ENCODE results near the gene ATXN3.

DNA sequence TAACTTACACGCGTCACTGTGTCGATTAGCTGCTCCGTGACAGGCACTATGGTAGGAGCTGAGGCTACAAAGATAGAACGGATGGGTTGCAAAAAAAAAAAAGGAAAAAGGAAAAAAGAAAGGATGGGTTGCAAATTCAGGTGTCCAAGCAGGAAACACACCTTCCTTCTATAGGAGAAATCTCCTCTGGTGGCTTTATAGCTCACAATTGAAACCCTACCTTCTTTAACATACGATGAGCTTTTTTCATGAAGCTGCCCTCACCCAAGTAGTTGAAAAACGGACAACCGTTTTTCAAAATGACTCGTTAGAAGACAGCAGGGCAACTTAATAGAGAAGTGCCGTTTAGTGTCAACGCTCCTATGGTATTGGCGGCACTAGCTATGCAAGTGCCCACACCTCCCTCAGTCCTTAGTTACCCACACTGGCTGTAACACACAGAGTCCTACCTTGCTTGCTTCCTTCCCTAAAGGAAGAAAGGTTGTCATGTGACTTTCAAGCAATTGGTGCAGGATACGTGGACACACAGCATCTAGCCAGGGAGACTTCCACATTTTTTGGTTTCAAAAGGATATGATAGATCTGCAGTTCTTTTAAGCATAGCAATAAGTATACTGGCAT is 65.8 kb downstream of the ATXN3 start:
- TF ChIP-seq, protein P1, sequence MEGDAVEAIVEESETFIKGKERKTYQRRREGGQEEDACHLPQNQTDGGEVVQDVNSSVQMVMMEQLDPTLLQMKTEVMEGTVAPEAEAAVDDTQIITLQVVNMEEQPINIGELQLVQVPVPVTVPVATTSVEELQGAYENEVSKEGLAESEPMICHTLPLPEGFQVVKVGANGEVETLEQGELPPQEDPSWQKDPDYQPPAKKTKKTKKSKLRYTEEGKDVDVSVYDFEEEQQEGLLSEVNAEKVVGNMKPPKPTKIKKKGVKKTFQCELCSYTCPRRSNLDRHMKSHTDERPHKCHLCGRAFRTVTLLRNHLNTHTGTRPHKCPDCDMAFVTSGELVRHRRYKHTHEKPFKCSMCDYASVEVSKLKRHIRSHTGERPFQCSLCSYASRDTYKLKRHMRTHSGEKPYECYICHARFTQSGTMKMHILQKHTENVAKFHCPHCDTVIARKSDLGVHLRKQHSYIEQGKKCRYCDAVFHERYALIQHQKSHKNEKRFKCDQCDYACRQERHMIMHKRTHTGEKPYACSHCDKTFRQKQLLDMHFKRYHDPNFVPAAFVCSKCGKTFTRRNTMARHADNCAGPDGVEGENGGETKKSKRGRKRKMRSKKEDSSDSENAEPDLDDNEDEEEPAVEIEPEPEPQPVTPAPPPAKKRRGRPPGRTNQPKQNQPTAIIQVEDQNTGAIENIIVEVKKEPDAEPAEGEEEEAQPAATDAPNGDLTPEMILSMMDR (tag by site-specific recombination; IDR thresholded peaks at IDR 0.05), result no peak
- TF ChIP-seq, protein P2, sequence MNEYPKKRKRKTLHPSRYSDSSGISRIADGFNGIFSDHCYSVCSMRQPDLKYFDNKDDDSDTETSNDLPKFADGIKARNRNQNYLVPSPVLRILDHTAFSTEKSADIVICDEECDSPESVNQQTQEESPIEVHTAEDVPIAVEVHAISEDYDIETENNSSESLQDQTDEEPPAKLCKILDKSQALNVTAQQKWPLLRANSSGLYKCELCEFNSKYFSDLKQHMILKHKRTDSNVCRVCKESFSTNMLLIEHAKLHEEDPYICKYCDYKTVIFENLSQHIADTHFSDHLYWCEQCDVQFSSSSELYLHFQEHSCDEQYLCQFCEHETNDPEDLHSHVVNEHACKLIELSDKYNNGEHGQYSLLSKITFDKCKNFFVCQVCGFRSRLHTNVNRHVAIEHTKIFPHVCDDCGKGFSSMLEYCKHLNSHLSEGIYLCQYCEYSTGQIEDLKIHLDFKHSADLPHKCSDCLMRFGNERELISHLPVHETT (tag by site-specific recombination; IDR thresholded peaks at IDR 0.05), result no peak
- TF ChIP-seq ZEB2 (tag by site-specific recombination; IDR thresholded peaks at IDR 0.05) (no peak), ZNF274 (IDR thresholded peaks at IDR 0.05; ENCODE audit: low read length) (no peak), ZNF274 (tag by site-specific recombination; IDR thresholded peaks at IDR 0.05; ENCODE audit: borderline replicate concordance) (no peak), KLF1 (tag by site-specific recombination; IDR thresholded peaks at IDR 0.05) (no peak), BCL11A (tag by site-specific recombination; IDR thresholded peaks at IDR 0.05; ENCODE audit: low read depth) (no peak), YY1 (tag by site-specific recombination; IDR thresholded peaks at IDR 0.05) (no peak)
- TF ChIP-seq, protein P3, sequence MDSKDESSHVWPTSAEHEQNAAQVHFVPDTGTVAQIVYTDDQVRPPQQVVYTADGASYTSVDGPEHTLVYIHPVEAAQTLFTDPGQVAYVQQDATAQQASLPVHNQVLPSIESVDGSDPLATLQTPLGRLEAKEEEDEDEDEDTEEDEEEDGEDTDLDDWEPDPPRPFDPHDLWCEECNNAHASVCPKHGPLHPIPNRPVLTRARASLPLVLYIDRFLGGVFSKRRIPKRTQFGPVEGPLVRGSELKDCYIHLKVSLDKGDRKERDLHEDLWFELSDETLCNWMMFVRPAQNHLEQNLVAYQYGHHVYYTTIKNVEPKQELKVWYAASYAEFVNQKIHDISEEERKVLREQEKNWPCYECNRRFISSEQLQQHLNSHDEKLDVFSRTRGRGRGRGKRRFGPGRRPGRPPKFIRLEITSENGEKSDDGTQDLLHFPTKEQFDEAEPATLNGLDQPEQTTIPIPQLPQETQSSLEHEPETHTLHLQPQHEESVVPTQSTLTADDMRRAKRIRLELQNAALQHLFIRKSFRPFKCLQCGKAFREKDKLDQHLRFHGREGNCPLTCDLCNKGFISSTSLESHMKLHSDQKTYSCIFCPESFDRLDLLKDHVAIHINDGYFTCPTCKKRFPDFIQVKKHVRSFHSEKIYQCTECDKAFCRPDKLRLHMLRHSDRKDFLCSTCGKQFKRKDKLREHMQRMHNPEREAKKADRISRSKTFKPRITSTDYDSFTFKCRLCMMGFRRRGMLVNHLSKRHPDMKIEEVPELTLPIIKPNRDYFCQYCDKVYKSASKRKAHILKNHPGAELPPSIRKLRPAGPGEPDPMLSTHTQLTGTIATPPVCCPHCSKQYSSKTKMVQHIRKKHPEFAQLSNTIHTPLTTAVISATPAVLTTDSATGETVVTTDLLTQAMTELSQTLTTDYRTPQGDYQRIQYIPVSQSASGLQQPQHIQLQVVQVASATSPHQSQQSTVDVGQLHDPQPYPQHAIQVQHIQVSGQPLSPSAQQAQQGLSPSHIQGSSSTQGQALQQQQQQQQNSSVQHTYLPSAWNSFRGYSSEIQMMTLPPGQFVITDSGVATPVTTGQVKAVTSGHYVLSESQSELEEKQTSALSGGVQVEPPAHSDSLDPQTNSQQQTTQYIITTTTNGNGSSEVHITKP (tag by site-specific recombination; IDR thresholded peaks at IDR 0.05), result no peak
- TF ChIP-seq, protein P4, sequence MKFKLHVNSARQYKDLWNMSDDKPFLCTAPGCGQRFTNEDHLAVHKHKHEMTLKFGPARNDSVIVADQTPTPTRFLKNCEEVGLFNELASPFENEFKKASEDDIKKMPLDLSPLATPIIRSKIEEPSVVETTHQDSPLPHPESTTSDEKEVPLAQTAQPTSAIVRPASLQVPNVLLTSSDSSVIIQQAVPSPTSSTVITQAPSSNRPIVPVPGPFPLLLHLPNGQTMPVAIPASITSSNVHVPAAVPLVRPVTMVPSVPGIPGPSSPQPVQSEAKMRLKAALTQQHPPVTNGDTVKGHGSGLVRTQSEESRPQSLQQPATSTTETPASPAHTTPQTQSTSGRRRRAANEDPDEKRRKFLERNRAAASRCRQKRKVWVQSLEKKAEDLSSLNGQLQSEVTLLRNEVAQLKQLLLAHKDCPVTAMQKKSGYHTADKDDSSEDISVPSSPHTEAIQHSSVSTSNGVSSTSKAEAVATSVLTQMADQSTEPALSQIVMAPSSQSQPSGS (tag by site-specific recombination; IDR thresholded peaks at IDR 0.05; ENCODE audit: low read depth), result no peak
